ENCODE measurements around the gene ZDHHC9.

DNA sequence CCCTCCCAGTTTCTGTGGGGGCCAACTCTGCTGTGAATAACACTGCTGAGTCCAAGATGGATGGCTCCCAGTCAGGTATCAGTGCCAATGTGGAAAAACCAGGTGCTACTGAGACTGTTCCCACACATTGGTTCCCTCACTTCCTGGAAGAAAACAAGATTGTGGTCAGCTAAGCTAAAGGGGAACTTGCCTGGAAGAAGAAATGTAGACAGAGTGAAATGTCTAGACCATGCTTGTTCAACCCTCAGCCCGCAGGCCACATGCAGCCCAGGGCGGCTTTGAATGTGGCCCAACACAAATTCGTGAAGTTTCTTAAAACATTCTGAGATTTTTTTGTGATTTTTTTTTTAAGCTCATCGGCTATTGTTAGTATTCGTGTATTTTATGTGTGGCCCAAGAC, 33.7 kb upstream of the ZDHHC9 start:
- TF ChIP-seq POLR2A (IDR thresholded peaks at IDR 0.05; ENCODE audit: low read depth, low read length) (no peak), POLR2AphosphoS5 (IDR thresholded peaks at IDR 0.05; ENCODE audit: low read depth, low read length) (no peak), TAF1 (IDR thresholded peaks at IDR 0.05; ENCODE audit: borderline replicate concordance, low read depth, low read length) (no peak)

Measured in GM12892 (cell line).